ENCODE measurements around the gene JSRP1. TPM values are rescaled to one million over a fixed set of nuclear protein-coding genes. Genes with fewer than 3 reads are reported as not detected.
"Not testable (repeated sequence)": the region's sequence is repeated elsewhere in the genome, so short reads cannot be mapped to it uniquely, and the experiment has no call there.

Gene JSRP1
- total RNA-seq, 2 experiments from 2014 or later: 0.39 to 0.75 TPM

GRCh38 chr19:2289714-2290435, 33.7 kb upstream of the JSRP1 start:
- H3K36me3 Mint-ChIP-seq (ENCODE audit: low read depth): peaks cover 2% of the 10 kb centered on the region
- H3K27me3 Mint-ChIP-seq: peaks cover 10% of the 10 kb centered on the region
- H3K27ac Mint-ChIP-seq: peak overlapping the region; percentile 62
- peaks cover 17% of the 10 kb centered on the region for H3K4me1 Mint-ChIP-seq
- intact Hi-C loops (cut with DNase I, micrococcal nuclease): loop anchor here in 1 of 2 experiments (1.0 kb wide), 1 partner anchor 37 kb away; no protein-coding TSS in a partner anchor
- CTCF ChIA-PET: interaction anchor here (1.0 kb wide), 1 partner anchor 17 kb away, joined by 3 read pairs; no protein-coding TSS in a partner anchor
- DNase-seq: peak; percentile 67
- H3K4me3 Mint-ChIP-seq: peak overlapping the region; percentile 67
- POLR2A ChIA-PET: interaction anchor here (2.2 kb wide), 1 partner anchor 12 kb away, joined by 18 read pairs; no protein-coding TSS in a partner anchor
- ATAC-seq: peak; percentile 65
- H3K9me3 Mint-ChIP-seq (ENCODE audit: low read depth): no peaks in the 10 kb centered on the region

GRCh38 chr19:2288818-2289713, 32.8 kb upstream of the JSRP1 start:
- H3K4me3 Mint-ChIP-seq: peak overlapping the region; percentile 67
- no peak for DNase-seq
- ChIA-PET CTCF (interaction anchor here (0.5 to 1.2 kb wide), 5 partner anchors 17 to 133 kb away, joined by 3 to 5 read pairs (median 3); no protein-coding TSS in a partner anchor), POLR2A (interaction anchor here (0.7 to 2.2 kb wide), 3 partner anchors 11 to 187 kb away, joined by 3 to 18 read pairs (median 3); no protein-coding TSS in a partner anchor)
- no peak for ATAC-seq
- H3K27ac Mint-ChIP-seq: peak overlapping the region; percentile 62
- H3K27me3 Mint-ChIP-seq: peaks cover 10% of the 10 kb centered on the region
- no peaks in the 10 kb centered on the region for H3K9me3 Mint-ChIP-seq (ENCODE audit: low read depth)
- peaks cover 17% of the 10 kb centered on the region for H3K4me1 Mint-ChIP-seq
- peaks cover 2% of the 10 kb centered on the region for H3K36me3 Mint-ChIP-seq (ENCODE audit: low read depth)
- intact Hi-C loops (cut with DNase I, micrococcal nuclease): no loop called here

GRCh38 chr19:2288338-2288817, 32.2 kb upstream of the JSRP1 start:
- Mint-ChIP-seq H3K4me1 (peaks cover 14% of the 10 kb centered on the region), H3K4me3 (no peak overlapping the region), H3K9me3 (ENCODE audit: low read depth) (no peaks in the 10 kb centered on the region), H3K27ac (peak overlapping the region; percentile 51), H3K36me3 (ENCODE audit: low read depth) (peaks cover 2% of the 10 kb centered on the region), H3K27me3 (peaks cover 10% of the 10 kb centered on the region)
- no peak for DNase-seq
- ChIA-PET CTCF (interaction anchor here (0.5 to 1.5 kb wide), 6 partner anchors 12 to 132 kb away, joined by 3 to 8 read pairs (median 3); no protein-coding TSS in a partner anchor), POLR2A (interaction anchor here (0.8 to 2.2 kb wide), 3 partner anchors 11 to 139 kb away, joined by 3 to 18 read pairs (median 3); no protein-coding TSS in a partner anchor)
- ATAC-seq: no peak
- intact Hi-C loops (cut with DNase I, micrococcal nuclease): no loop called here

- intact Hi-C loops (cut with DNase I, micrococcal nuclease): no loop called here
- ATAC-seq (no peak), DNase-seq (no peak)
- H3K4me3 Mint-ChIP-seq: no peak overlapping the region
- H3K36me3 Mint-ChIP-seq (ENCODE audit: low read depth): peaks cover 2% of the 10 kb centered on the region
- no peak overlapping the region for H3K27ac Mint-ChIP-seq
- H3K4me1 Mint-ChIP-seq: peaks cover 15% of the 10 kb centered on the region
- ChIA-PET CTCF (interaction anchor here (0.6 to 1.5 kb wide), 4 partner anchors 11 to 72 kb away, joined by 3 to 8 read pairs (median 3); no protein-coding TSS in a partner anchor), POLR2A (interaction anchor here (0.5 to 2.2 kb wide), 3 partner anchors 10 to 140 kb away, joined by 3 to 18 read pairs (median 3); no protein-coding TSS in a partner anchor)
- H3K9me3 Mint-ChIP-seq (ENCODE audit: low read depth): no peaks in the 10 kb centered on the region
- H3K27me3 Mint-ChIP-seq: peaks cover 10% of the 10 kb centered on the region
These were observed 31.5 kb upstream of the JSRP1 start for GRCh38 chr19:2287585-2288337.

GRCh38 chr19:2286402-2287140, 30.4 kb upstream of the JSRP1 start:
- H3K27me3 Mint-ChIP-seq: peaks cover 10% of the 10 kb centered on the region
- intact Hi-C loops (cut with DNase I, micrococcal nuclease): no loop called here
- H3K4me1 Mint-ChIP-seq: peaks cover 25% of the 10 kb centered on the region
- CTCF ChIA-PET: interaction anchor here (1.0 to 1.5 kb wide), 2 partner anchors 12 to 79 kb away, joined by 3 to 8 read pairs; no protein-coding TSS in a partner anchor
- no peak overlapping the region for H3K27ac Mint-ChIP-seq
- no peak for DNase-seq
- no peak for ATAC-seq
- POLR2A ChIA-PET: no interaction called here
- H3K36me3 Mint-ChIP-seq (ENCODE audit: low read depth): no peaks in the 10 kb centered on the region
- H3K4me3 Mint-ChIP-seq: no peak overlapping the region
- H3K9me3 Mint-ChIP-seq (ENCODE audit: low read depth): no peaks in the 10 kb centered on the region

- ATAC-seq: no peak
- peaks cover 3% of the 10 kb centered on the region for H3K27me3 Mint-ChIP-seq
- no peaks in the 10 kb centered on the region for H3K9me3 Mint-ChIP-seq (ENCODE audit: low read depth)
- no peak for DNase-seq
- intact Hi-C loops (cut with DNase I, micrococcal nuclease): no loop called here
- ChIA-PET CTCF (no interaction called here), POLR2A (no interaction called here)
- no peak overlapping the region for H3K27ac Mint-ChIP-seq
- H3K4me3 Mint-ChIP-seq: no peak overlapping the region
- H3K4me1 Mint-ChIP-seq: peaks cover 16% of the 10 kb centered on the region
- H3K36me3 Mint-ChIP-seq (ENCODE audit: low read depth): no peaks in the 10 kb centered on the region
These were observed 27.8 kb upstream of the JSRP1 start for GRCh38 chr19:2283835-2284507.

GRCh38 chr19:2282862-2283237, 26.6 kb upstream of the JSRP1 start:
- H3K4me3 Mint-ChIP-seq: no peak overlapping the region
- CTCF ChIA-PET: interaction anchor here (0.6 kb wide), 1 partner anchor 45 kb away, joined by 3 read pairs; no protein-coding TSS in a partner anchor
- intact Hi-C loops (cut with DNase I, micrococcal nuclease): no loop called here

GRCh38 chr19:2282062-2282861, 26.0 kb upstream of the JSRP1 start, which contains the start of gene PEAK3:
TSS of gene PEAK3 (minus strand) at chr19:2282175. CDS start at chr19:2280931, 1,244 bp downstream.
- H3K27ac Mint-ChIP-seq: no peak within 1 kb of the TSS
- ChIA-PET CTCF (interaction anchor here (0.6 kb wide), 1 partner anchor 45 kb away, joined by 3 read pairs; no protein-coding TSS in a partner anchor), POLR2A (no interaction called here)
- no peaks in the 10 kb centered on the region for H3K9me3 Mint-ChIP-seq (ENCODE audit: low read depth)
- intact Hi-C loops (cut with DNase I, micrococcal nuclease): no loop called here
- ATAC-seq (peak; percentile 40), DNase-seq (peak; percentile 56)
- H3K4me3 Mint-ChIP-seq: no peak within 1 kb of the TSS
- peaks cover 12% of the 10 kb centered on the region for H3K4me1 Mint-ChIP-seq
- no peaks in the 10 kb centered on the region for H3K36me3 Mint-ChIP-seq (ENCODE audit: low read depth)
- H3K27me3 Mint-ChIP-seq: no peaks in the 10 kb centered on the region

More at GRCh38 chr19:2282862-2283237, 26.6 kb upstream of the JSRP1 start:
- H3K4me1 Mint-ChIP-seq: peaks cover 12% of the 10 kb centered on the region
- POLR2A ChIA-PET: no interaction called here
- H3K9me3 Mint-ChIP-seq (ENCODE audit: low read depth): no peaks in the 10 kb centered on the region
- no peak overlapping the region for H3K27ac Mint-ChIP-seq
- DNase-seq (no peak), ATAC-seq (no peak)
- H3K27me3 Mint-ChIP-seq: no peaks in the 10 kb centered on the region
- H3K36me3 Mint-ChIP-seq (ENCODE audit: low read depth): no peaks in the 10 kb centered on the region

- DNase-seq; H3K36me3 Mint-ChIP-seq (ENCODE audit: low read depth); H3K4me3 Mint-ChIP-seq; H3K27me3 Mint-ChIP-seq; CTCF ChIA-PET; ATAC-seq; H3K9me3 Mint-ChIP-seq (ENCODE audit: low read depth); H3K27ac Mint-ChIP-seq; POLR2A ChIA-PET; intact Hi-C loops (cut with DNase I, micrococcal nuclease): not testable (repeated sequence)
- H3K4me1 Mint-ChIP-seq: peaks cover 12% of the 10 kb centered on the region
These were observed 25.2 kb upstream of the JSRP1 start for GRCh38 chr19:2281265-2282061.
